Measurements from ENCODE around the gene TRRAP. TPM values are rescaled to one million over a fixed set of nuclear protein-coding genes. Genes with fewer than 3 reads are reported as not detected.

Gene TRRAP
- total RNA-seq, 4 donors from 2014 or later: 27.2 to 35.8 (median 30.1) TPM

GRCh38 chr7:98990356-98990755, 112.0 kb downstream of the TRRAP start:
- ATAC-seq (ENCODE audit: low FRiP score) (no peak), DNase-seq (ENCODE audit: low spot score) (no peak)
- TF ChIP-seq CTCF (IDR thresholded peaks at IDR 0.05): no peak

GRCh38 chr7:98991141-98991540, 112.8 kb downstream of the TRRAP start:
- no peak for DNase-seq (ENCODE audit: low spot score)
- ATAC-seq (ENCODE audit: low FRiP score): no peak
- no peak for TF ChIP-seq CTCF (IDR thresholded peaks at IDR 0.05)

GRCh38 chr7:98992076-98992475, 113.7 kb downstream of the TRRAP start:
- no peak for TF ChIP-seq CTCF (IDR thresholded peaks at IDR 0.05)
- no peak for ATAC-seq (ENCODE audit: low FRiP score)
- DNase-seq (ENCODE audit: low spot score): no peak

- no peak for TF ChIP-seq CTCF (IDR thresholded peaks at IDR 0.05)
- ATAC-seq (ENCODE audit: low FRiP score): no peak
- no peak for DNase-seq (ENCODE audit: low spot score)
Observed at GRCh38 chr7:98993024-98993897, 114.9 kb downstream of the TRRAP start.

- no peak for TF ChIP-seq CTCF (IDR thresholded peaks at IDR 0.05)
- ATAC-seq (ENCODE audit: low FRiP score) (no peak), DNase-seq (ENCODE audit: low spot score) (no peak)
Observed at GRCh38 chr7:98994046-98994944, 116.0 kb downstream of the TRRAP start.

GRCh38 chr7:98995111-98995510, 116.8 kb downstream of the TRRAP start:
- no peak for DNase-seq (ENCODE audit: low spot score)
- no peak for ATAC-seq (ENCODE audit: low FRiP score)
- TF ChIP-seq CTCF (IDR thresholded peaks at IDR 0.05): no peak

All from omental fat pad (tissue), 4 donors.